OCI-LY7 (cell line): ENCODE data around the gene KIZ.

Experiments
- CTCF ChIP-seq: fragments of 200-600 bp; sonication (generic); conservative IDR thresholded peaks from 2 replicates; pipeline ENCODE4 v1.5.1; 2014; ENCODE audit warnings: mild to moderate bottlenecking, antibody characterized with exemption, low read length, moderate library complexity, mixed read lengths
- EZH2phosphoT487 ChIP-seq: fragments of 200-600 bp; sonication (generic); IDR thresholded peaks from 2 replicates; pipeline ENCODE4 v1.6.1; 2018; ENCODE audit warnings: low read depth, borderline replicate concordance, mild to moderate bottlenecking, mixed run types, antibody characterized with exemption, low read length, moderate library complexity, mixed read lengths

GRCh38 chr20:21208999-21209398 is 83.1 kb downstream of the KIZ start:
- TF ChIP-seq CTCF (no peak), EZH2phosphoT487 (no peak)
